NB4 (cell line): ENCODE data around the gene TRIM71.

Experiments
- CTCF ChIP-seq: IDR thresholded peaks from one replicate; pipeline ENCODE4 v1.5.1; 2012; ENCODE audit warnings: low read depth, low read length
- POLR2A ChIP-seq: IDR thresholded peaks from 2 replicates; pipeline ENCODE4 v1.6.1; 2011; ENCODE audit warnings: mild to moderate bottlenecking; ENCODE audit not compliant: insufficient read length; ENCODE audit errors: extremely low read depth

GRCh38 chr3:32876920-32877319, 59.1 kb downstream of the TRIM71 start:
- TF ChIP-seq CTCF (no peak), POLR2A (no peak)
